ENCODE measurements around the gene TNIK.

- TF ChIP-seq CTCF (IDR thresholded peaks at IDR 0.05; ENCODE audit: poor library complexity), result no peak
- TF ChIP-seq EZH2phosphoT487 (IDR thresholded peaks at IDR 0.05; ENCODE audit: low read depth, severe bottlenecking, unreplicated experiment), result no peak
- TF ChIP-seq EZH2 (IDR thresholded peaks at IDR 0.05; ENCODE audit: borderline replicate concordance), result no peak
These were observed 294.7 kb downstream of the TNIK start for GRCh38 chr3:171165499-171165921.

Data from hepatocyte (in vitro differentiated cells).